ENCODE measurements around the gene ZNF710.
A peak's percentile ranks its signal among the peaks of the same experiment; 100 is the strongest.

ZNF710 gene

DNA sequence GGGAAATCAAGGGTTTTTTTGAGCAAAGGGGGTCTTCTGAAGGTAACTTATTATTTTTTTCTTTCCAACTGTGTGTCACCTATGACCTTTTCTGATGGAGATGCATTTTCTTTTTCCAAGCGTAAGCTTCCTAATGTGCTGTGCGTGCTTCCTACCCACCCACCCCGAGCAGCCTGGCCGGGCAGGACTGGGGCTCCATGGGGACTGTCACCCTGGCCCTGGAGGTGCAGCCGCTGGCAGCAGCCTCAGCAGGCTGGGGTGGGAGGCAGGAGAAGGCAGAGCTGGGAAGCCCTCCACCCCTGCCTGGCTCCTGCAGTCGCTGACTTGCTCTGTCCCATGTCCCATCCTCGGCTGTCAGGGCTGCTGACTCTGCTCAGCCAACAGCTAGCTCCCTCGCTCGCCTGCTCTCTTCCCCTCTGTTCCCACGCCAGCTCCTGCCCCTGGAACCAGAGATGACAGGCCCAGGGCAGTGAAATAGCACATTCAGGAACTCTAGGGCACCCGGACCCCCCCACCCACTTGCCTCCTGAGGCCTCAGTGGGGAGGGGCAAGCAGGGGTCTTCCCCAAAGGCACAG, 79.8 kb downstream of the ZNF710 start:
- no peak for DNase-seq (ENCODE audit: low spot score)

DNA sequence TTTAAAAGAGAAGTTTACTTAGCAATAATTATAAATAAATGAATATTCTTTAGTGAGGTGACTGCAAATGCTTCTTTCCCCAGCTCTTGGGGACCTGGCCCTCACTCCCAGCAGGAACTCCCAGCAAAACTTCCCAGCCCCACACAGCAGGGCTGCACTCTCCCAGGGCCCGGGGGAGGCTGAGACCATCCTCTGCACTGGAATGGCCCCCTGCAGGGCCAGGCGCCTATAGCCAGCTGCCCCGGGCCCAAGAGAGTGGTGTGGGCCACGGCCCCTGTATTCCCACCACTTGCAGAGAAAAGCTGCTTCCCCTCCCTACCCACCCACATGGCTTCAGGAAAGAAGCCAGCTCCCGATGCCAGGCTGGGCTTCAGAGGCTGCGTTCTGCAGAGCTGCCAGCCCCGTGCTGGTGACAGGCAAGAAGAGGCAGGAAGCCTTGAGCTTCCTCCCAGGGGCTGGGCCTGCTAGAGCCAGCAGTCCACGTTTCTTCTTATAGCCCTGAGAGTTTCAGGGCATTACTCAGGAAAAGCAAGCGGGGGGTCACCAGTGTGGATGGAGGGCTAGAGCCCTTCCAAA, 81.1 kb downstream of the ZNF710 start:
- DNase-seq (ENCODE audit: low spot score) = no peak

DNA sequence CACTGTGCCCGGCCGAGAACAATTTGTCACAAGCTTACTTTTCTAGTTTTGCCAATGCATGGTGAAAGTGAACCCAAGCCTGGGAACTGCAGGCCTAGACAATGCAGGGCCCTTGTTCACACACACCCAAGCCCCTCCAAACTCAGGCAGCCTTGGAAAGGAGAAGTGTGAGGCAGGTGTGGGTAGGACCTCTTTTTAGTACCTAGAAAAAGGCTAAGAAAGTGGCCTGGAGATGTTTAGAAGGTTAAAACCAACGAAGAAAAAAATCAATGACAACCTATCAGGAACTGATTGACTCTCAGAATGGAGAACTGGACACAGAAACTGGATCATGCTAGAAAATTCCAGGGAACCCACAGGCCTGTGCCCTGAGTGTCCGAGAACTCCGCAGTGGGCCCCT, 82.3 kb downstream of the ZNF710 start:
- DNase-seq (ENCODE audit: low spot score) = no peak

DNA sequence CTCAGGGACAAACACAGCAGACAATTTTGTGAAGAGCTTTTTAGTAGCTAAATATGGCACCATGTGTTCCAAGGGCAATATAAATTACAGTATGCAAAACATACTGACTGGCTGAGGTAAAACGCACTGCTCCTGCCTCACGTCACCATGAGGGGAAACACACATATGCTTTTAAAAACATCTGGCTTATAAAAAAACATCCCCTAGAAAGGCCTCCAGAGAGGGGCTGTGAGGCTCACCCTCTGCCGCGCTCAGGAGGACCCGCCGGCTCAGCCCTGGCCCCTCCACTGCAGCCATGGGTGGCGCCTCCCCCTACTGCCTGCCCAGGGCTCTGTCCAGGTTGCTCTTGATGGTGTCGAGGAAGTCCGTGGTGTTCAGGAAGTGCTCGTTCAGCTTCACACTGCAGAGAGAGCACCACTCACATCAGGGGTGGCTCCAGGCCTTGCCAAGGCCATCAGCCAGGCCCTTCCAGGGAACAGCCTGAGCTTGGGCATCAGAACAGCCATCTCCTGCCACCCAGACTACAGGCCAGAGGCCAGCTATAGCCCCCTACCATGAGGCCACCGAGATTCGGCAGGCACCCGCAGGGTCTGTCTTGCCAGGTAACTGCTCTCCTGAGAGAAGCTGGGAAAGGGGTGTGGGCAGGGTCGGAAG, 83.0 kb downstream of the ZNF710 start:
- no peak for DNase-seq (ENCODE audit: low spot score)

DNA sequence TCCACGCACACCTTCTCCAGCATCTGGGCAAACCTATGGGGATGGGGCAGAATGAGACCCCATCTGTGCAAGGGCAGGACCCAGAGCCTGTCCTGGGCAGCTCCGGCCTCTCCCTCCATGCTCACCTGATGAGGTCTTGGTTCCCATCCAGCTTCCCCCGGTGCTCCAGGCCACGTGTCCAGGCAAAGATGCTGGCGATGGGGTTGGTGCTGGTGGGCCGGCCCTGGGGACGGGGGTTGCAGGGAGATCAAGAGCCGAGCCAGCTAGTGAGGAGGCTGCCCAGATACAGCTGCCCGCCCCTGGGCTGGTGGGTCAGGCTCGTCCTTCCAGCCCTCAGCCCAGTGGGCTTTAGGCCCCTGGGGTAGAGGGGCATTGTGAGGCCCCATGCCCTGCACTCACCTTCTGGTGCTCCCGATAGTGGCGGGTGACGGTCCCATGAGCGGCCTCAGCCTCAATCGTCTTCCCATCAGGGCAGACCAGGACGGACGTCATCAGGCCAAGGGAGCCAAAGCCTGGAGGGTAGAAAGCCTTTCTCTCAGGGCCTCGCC, 83.8 kb downstream of the ZNF710 start:
- no peak for DNase-seq (ENCODE audit: low spot score)

DNA sequence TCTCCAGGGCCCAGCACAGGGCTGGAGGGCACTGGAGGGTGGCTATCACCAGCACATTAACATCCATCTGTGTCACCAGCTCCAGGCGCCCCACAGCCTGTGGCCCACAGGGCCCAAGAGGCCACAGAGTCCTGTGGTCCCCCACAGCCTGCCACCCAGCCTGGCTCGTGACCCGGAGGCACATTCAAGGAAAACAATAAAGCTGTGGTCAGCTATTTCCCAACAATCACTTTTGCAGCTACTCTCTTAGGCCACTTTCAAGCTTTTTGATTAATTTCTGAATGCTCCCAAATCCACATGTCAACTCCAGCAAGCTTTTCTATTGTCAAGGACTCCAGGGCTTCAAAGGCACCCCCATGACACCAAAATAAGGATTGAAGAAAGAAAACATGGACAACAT, 84.4 kb downstream of the ZNF710 start:
- no peak for DNase-seq (ENCODE audit: low spot score)

DNA sequence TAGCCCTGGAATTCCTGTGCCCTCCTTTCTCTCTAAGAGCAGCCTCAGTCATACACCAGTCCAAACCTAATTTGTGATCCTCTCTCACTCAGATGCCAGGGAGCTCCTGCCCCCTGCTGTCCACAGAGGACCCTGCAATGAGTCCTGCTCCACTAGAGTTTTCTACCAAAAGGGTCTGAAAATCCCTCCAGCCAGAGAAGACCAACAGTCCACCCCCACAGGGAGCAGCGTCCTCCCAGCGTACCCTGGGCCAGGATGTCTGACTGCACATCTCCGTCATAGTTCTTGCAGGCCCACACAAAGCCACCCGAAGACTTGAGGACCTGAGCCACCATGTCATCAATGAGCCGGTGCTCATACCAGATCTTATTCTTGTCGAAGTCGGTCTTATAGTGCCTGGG, 85.7 kb downstream of the ZNF710 start:
- peak; percentile 46 for DNase-seq (ENCODE audit: low spot score)

DNA sequence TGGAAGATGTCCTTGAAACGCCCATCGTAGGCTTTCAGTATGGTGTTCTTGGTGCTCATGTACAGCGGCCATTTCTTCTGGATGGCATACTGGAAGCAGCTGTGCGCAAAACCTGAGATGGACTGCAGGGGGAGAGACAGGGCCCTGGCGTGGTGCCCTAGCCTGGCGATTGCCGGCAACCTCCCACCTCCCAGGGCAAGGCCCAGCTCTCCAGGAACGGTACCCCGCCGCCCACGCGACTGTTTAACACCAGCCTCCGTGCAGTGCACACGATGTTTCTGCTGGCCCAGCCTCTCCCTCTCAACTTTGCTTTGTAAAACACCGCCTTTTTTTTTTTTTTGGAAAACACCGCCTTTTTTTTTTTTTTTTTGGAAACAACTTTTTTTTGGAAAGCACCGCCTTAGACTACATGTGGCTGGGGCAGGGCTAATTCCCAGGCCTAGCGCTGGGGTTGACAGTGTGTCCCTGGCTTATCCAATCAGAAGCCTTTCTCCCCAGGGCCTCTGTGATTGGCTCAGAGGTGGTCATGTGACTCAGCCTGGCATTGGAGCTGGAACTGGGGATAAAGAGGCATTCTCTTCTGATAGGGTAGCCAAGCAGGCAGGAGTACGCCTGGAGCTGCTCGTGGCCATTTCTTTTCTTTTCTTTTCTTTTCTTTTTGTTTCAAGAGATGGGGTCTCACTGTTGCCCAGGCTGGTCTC, 86.5 kb downstream of the ZNF710 start:
- peak; percentile 38 for DNase-seq (ENCODE audit: low spot score)

DNA sequence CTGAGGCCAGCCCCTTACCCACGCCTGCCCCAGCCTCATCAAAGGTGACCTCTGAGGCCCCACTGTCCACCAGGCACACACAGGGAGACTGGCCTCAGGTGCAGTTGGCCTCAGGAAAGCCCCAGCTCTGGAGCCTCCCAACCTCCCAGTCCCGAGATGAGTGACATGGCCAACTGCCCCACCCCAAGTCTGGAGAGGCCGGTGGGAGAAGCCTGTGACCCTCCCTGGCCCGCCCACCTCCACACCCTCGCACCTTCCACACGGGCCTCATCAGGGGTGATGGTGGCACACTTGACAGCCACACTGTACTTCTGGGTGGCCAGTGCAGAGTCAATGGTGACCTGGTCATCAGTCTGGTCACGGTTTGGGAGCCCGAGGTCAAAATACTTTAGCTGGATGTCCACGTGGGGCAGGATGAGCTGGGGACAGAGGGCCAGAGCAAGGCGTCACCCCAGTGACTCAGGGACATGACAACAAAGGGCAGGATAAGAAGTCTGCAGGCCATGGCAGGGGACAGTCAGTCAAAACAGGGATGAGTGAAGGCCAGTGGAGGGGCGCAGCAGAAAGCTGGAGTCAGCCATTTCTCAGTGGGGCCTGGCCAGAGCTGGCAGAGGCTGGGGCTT, 89.2 kb downstream of the ZNF710 start:
- DNase-seq (ENCODE audit: low spot score) = no peak

DNA sequence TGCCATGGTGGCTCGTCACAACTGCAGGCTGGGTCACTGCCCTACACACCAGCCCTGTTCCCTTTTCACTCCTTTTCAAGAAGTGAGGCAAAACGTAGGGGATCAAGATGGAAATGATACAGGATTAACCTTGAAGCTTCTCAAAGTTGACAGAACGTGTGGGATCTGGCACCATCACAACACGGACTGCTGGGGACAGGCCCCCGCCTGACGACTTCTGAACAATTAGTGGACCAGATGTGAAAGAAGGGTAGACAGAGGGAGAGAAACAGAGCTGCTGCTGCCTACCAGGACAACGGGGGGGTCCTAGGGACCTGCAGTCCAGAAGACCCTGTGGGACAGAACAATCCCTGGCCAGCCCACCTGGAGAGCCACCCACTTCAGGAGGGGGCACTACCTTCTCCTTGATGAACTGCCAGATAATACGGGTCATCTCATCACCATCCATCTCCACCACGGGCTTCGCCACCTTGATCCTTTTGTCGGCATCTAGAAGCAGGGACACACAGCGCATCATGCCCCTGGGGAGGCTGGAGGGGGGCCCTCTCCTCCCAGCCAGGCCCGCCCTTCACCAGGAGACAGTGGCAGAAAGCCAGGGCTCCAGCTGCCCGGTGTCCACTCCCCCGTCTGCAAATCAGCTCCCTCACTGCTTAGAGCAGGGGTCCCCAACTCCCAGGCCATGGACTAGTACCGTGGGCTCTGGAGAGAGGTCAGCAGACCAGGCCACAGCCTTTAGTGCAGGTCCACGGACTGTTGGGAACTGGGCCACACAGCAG, 90.2 kb downstream of the ZNF710 start:
- DNase-seq (ENCODE audit: low spot score) = no peak

DNA sequence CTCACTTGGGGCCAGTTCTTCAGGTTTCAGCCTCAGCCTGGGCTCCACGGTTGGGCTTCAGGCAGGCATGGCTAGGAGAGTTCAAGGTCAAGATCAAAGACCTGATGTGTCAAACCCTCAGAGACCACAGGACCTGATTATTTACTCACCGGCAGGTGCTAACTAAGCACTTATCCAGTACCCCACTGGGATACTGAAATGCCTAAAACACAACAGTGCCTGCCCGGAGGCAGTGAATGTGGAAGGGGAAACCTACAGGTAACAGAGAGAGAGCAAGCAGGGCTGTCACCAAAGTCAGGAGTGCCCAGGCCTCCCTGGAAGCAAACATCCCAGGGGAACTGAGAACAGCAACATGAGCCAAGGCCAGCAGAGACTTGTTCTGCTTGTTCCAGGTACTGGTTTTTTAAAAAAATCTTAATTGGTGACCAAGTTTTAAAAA, 94.4 kb downstream of the ZNF710 start:
- no peak for DNase-seq (ENCODE audit: low spot score)

DNA sequence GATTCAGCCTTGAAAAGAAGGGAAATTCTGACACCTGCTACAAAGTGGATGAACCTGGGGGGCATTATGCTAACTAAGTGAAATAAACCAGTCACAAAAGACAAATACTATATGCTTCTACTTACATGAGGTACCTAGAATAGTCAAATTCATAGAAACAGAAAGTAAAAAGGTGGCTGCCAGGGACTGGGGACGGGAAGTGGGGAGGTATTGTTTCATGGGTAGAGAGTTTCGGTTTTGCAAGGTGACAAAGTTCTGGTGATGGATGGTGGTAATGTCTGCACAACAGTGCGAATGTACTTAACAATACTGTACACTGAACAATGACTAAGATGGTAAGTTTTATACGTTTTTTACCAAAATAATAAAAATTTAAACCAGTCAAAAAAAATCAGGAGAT, 96.4 kb downstream of the ZNF710 start:
- DNase-seq (ENCODE audit: low spot score) = peak; percentile 17

DNA sequence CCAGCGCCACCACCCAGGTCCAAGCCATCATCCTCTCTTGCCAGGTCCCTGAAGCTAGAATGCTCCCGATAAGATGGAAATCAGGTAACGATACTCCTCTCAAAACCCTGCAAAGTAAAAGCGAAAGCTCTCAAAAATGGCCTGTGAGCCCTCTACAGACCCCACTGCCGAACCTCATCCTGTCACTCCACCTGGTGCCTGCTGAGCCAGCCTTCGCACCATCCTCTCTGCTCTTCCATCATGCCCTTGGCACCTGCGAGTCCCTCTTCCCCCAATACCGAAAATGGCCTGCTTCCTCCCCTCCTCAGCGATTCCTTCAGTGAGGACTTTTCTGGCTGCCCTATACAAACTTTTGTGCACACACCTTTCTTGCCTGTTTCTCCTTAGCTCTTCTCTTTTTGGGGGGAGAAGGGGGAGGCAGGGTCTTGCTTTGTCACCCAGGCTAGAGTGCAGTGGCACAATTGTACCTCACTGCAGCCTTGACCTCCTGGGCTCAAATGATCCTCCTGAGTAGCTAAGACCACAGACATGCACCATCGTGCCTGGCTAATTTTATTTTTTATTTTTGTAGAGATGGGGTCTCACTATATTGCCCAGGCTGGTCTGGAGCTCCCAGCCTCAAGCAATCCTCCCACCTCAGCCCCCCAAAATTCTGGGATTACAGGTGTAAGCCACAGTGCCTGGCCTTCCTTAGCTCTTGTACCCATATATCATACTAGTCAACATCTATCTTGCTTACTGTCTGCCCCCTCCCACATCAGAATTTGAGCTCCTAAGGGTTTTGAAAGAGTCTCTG, 98.1 kb downstream of the ZNF710 start:
- DNase-seq (ENCODE audit: low spot score) = no peak

DNA sequence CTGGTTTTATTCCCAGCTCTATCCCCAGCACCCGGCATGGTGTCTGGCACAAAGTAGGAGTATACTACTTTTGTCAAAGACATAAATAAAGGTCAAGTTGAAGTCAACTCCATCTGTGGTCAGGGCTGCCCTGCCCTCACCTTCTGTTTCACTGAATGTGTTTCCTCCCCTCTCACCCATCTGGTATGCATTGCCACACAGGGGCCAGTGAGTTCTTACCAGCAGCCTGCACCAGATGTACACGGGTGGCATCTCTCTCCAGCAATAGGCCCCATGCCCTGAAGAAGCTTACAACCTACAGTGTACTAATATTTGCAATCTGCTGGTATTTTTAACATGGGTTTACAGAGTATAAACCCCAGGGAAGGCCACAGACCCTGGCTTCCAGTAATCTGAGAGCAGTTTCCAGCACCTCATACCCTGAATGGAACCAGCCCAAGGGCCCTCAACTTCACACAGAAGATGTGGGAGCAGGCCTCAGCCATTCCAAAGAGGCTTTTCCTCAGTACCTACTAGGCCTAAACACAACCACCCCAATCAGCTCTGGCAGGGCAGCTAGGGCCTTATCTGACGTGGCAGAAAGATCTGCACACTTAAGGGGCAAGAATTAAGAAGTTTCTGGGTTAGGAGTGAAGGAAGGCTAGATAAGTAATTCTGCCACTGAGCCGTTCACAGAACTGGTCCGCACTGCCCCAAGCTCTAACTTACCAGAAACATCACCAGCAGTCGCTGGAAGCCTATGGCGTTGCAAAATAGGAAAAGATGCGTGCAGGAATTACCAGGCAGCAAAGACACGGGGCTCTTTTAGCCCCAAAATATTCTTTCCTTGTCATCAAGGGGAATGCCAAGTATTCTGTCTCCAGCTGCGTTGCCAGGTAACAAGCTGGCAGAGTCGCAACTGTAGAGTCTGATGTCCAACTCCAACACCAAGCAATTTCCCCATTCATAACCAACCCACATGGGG, 99.0 kb downstream of the ZNF710 start:
- peak; percentile 76 for DNase-seq (ENCODE audit: low spot score)

DNA sequence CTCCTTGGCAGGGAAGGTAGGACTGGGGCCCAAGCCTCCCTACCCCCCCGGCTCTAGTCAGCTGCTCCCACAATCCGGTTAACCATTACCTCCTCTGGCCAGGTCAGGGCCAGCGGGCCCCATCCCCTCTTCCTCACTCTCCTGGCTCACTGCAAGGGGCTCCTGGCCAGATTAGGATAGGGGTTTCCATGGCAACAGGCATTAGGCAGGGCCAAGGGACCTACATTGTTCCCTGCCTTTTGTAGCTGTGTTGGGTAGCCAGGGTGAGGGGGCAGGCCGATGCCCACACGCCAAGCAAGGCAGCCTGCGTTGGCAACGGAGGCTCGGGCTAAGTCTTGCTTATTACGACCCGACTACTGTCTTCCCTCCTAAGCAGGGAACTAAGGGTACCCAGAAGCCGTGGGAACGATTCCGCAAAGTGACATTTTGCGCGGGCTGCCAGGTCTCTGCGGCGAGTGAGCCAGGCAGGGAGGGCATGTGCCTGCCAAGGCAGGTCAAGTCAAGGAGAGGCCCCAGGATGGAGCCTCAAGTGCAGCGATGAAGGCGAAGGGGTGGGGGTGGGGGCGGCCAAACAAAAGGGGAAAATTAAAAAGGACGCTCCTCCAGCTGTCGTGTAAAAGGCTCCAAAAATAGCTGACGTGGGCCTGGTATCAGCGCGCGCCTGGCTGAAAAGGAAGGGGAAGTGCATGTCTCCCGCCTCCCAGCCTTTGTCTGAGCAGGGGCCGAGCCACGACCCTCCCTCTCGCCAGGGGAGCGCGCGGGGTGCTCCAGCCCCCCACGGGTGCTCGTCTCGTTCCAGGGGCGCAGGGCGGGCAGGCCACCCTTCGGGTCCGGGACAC, 100.2 kb downstream of the ZNF710 start:
- peak; percentile 34 for DNase-seq (ENCODE audit: low spot score)

DNA sequence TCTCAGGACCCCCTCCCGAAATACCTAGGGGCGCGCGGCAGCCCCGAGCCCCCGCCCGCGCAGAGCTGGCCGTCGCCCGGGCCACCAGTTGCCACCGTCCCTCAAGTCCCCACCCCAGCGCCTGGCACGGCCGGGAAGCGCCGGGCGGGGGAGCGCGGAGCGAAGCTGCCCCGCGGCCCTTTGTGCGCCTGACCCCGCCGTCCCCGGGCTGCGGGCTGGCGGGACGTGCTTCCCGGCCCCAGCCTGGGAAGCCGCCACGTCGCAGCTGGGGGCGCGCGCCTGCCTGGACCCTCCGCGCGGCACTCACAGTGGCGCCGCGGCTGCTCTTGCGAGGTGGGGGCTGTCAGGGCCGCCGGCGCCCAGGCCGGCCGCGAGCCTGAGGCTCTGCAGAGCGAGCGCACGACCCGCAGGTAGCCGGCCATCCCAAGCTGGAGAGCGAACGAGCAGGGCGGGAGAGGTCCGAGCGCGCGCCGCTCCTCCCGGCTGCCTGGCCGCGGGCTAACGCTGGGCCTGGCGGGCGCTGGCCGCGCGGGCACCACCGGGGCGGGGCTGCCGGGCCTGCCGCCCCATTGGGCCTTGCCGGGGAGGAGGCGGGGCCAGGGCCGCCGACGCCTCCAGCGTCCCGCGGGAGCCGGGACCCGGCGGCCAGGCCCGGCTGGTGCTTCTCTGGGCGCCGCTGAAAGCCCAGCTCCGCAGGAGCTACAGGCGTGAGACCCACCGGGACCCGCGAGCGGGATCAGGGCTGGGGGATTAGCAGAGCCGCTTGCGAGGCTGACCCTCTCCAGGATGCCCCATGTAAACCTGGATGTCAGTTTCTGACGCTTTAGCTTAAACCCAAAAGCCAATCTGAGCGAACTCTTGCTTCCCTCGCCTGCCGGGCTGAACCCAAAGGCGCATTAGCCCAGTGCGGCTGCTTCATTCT, 101.1 kb downstream of the ZNF710 start, which contains the start of gene IDH2:
Gene IDH2 (minus strand): TSS at position 500 of the 922 bp plus-strand sequence. CDS start 78 bp downstream, at position 422.
- DNase-seq (ENCODE audit: low spot score) = peak; percentile 82

DNA sequence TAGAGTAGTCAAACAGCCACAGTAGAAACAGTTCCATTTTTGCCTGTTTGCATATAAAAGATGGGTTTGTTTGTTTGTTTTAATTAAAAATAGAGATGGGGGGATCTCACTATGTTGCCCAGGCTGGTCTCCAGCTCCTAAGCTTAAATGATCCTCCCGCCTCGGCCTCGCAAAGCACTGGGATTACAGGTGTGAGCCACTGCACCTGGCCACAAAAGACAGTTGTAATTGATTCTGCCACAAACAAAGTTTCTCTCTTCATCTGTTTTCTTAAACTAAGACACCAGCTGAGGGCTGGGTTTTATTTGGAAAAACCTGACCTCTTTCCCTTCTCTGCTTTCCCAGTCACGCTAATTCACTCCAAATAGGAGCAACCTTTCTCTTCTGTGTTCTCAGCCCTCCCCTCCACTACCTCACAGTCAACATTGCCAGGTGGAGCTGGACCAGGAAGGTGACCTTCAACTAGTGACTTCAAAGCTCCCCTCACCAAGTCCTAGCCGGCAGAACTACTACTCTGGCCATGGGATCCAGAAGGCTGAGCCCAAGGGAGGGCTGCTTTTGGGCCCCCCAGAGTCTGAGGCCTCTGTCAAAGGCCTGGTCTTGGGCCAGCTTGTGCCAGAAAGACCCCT, 102.7 kb downstream of the ZNF710 start:
- DNase-seq (ENCODE audit: low spot score) = no peak

All from hematopoietic multipotent progenitor cell treated with erythropoietin and hydrocortisone succinate and interleukin-3 and kit ligand, for 15 days (in vitro differentiated cells).